ENCODE measurements around the gene ZBTB22. TPM values are rescaled to one million over a fixed set of nuclear protein-coding genes. Genes with fewer than 3 reads are reported as not detected.

ZBTB22 gene
- total RNA-seq, 2 donors from 2014 or later: 14.9 to 16.1 TPM

DNA sequence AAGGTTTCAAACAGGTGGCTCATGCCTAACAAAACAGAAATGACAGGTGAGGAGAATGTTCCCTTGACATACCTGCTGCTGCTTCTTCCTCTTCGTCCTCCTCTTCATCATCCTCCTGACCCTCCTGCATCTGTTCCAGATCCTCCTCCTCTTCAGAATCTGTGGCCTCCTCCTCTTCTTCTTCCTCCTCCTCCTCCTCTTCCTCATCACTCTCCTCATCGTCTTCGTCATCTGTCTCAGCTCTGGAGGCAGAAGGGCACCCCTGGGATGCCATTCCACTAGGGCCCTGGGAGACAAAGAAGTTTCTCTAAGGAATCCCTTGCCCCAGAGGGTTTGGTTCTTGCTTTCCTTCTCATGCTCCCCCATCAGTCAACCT lies 2.4 kb upstream of the ZBTB22 start:
- Mint-ChIP-seq H3K27ac (peak overlapping the region; percentile 51), H3K36me3 (ENCODE audit: insufficient read depth in 2 of 2) (peaks cover 11 to 32% of the 10 kb centered on the region in 2 donors), H3K9me3 (no peaks in the 10 kb centered on the region), H3K4me1 (ENCODE audit: low read depth) (peaks cover 84% of the 10 kb centered on the region), H3K4me3 (peak overlapping the region; percentile 98 to 100), H3K27me3 (ENCODE audit: low read depth) (no peaks in the 10 kb centered on the region)
- ATAC-seq (replicated peaks in 1 of 2): no peak
- no peak for DNase-seq

DNA sequence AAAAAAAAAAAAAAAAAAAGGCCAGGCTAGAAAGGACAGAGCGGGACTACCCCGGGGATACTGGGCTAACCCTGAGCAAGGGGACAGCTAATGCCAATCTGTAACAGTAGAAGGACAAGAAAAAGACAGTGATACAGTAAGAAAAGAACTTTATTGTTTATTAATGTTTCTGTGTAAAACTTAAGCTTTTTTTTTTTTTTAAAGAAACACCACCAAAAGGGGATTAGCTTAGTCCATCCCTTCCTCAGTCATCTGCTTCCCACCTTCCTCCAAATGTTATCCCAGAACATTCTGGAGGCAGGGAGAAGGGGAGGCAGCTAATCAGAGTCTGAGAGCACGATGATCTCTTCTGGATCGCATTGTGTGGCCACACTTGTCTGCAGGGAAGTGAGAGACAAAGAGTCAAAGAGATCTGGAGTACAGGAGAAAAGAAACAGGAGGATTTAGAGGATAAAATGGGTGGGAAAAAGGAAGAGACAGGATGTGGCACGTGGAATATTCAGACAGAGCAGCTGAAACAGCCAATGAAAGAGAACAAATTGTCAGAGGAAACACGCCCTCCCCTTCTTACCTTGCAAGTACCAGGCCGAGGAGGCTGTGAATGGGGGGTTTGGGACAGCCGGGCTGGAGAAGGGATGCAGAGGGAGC lies 1.0 kb upstream of the ZBTB22 start:
- Mint-ChIP-seq H3K4me1 (ENCODE audit: low read depth) (peaks cover 87% of the 10 kb centered on the region), H3K27ac (peak overlapping the region; percentile 98)
- ATAC-seq (replicated peaks in 1 of 2): no peak

GRCh38 chr6:33317419-33317668 lies 200 bp downstream of the ZBTB22 start:
- DNase-seq (no peak), ATAC-seq (replicated peaks in 1 of 2) (no peak)
- Mint-ChIP-seq H3K27me3 (ENCODE audit: low read depth) (no peaks in the 10 kb centered on the region), H3K9me3 (no peaks in the 10 kb centered on the region), H3K27ac (peak overlapping the region; percentile 73), H3K4me3 (peak overlapping the region; percentile 72 to 98), H3K4me1 (ENCODE audit: low read depth) (peaks cover 79% of the 10 kb centered on the region), H3K36me3 (ENCODE audit: insufficient read depth in 2 of 2) (peaks cover 18 to 40% of the 10 kb centered on the region in 2 donors)

More for the DNA sequence above, 1.0 kb upstream of the ZBTB22 start:
- no peaks in the 10 kb centered on the region for H3K9me3 Mint-ChIP-seq
- H3K27me3 Mint-ChIP-seq (ENCODE audit: low read depth): no peaks in the 10 kb centered on the region
- H3K4me3 Mint-ChIP-seq: peak overlapping the region; percentile 97 to 98
- H3K36me3 Mint-ChIP-seq (ENCODE audit: insufficient read depth in 2 of 2): peaks cover 11 to 33% of the 10 kb centered on the region in 2 donors
- no peak for DNase-seq

- DNase-seq: no peak
- Mint-ChIP-seq H3K4me1 (ENCODE audit: low read depth) (peaks cover 77% of the 10 kb centered on the region), H3K36me3 (ENCODE audit: insufficient read depth in 2 of 2) (peaks cover 13 to 37% of the 10 kb centered on the region in 2 donors), H3K27ac (peak overlapping the region; percentile 73), H3K4me3 (peak overlapping the region; percentile 72 to 98), H3K9me3 (no peaks in the 10 kb centered on the region), H3K27me3 (ENCODE audit: low read depth) (no peaks in the 10 kb centered on the region)
- no peak for ATAC-seq (replicated peaks in 1 of 2)
These were observed 733 bp downstream of the ZBTB22 start for GRCh38 chr6:33316603-33317418.

DNA sequence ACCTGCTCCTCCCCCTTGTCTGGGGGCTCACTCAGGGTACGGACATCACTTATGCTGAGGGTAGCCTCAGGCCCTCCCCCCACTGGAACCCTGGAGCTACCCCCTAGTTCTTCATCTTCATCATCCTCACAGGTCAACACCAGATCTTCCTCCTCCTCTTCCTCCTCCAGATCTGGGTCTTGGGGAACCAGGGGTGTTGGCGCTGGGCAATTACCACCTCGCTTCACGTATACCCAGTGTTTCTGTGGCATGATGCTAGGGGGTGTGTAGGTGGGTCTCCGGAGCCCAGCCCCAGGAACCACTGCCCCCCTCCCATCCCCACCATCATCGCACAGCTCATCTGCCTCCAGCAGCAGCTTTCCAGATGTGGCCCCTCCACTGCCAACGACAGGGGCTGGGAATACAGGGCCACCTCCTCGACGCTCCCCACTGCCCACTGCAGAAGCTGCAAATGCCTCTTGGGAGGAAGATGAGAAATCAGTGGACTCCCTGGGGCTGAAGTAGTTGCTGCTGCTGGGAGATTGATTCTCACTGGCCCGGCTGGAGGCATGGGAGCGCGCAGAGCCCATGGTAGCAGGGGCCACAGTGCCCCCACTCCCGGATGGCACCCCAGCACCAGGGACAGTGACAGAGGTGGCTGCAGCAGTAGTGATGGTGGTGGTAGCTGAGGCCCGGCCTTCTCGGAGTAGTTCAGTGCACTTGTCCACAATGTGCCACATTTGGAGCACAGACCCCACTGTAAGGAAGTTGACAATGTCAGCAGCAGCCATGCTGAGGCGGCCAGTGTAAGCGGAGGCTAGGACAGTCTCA lies 1.5 kb downstream of the ZBTB22 start:
- Mint-ChIP-seq H3K4me1 (ENCODE audit: low read depth) (peaks cover 76% of the 10 kb centered on the region), H3K36me3 (ENCODE audit: insufficient read depth in 2 of 2) (peaks cover 13 to 37% of the 10 kb centered on the region in 2 donors), H3K4me3 (peak overlapping the region; percentile 72 to 98), H3K27me3 (ENCODE audit: low read depth) (no peaks in the 10 kb centered on the region), H3K27ac (no peak overlapping the region), H3K9me3 (no peaks in the 10 kb centered on the region)
- ATAC-seq (replicated peaks in 1 of 2) (no peak), DNase-seq (no peak)

- ATAC-seq (replicated peaks in 1 of 2): no peak
- Mint-ChIP-seq H3K4me3 (peak overlapping the region; percentile 98), H3K9me3 (no peaks in the 10 kb centered on the region), H3K27ac (peak overlapping the region; percentile 98), H3K27me3 (ENCODE audit: low read depth) (no peaks in the 10 kb centered on the region), H3K36me3 (ENCODE audit: insufficient read depth in 2 of 2) (peaks cover 13 to 37% of the 10 kb centered on the region in 2 donors), H3K4me1 (ENCODE audit: low read depth) (peaks cover 76% of the 10 kb centered on the region)
- DNase-seq: peak in 1 of 2 donors; percentile 19
These were observed 2.4 kb downstream of the ZBTB22 start for GRCh38 chr6:33314943-33315792.

DNA sequence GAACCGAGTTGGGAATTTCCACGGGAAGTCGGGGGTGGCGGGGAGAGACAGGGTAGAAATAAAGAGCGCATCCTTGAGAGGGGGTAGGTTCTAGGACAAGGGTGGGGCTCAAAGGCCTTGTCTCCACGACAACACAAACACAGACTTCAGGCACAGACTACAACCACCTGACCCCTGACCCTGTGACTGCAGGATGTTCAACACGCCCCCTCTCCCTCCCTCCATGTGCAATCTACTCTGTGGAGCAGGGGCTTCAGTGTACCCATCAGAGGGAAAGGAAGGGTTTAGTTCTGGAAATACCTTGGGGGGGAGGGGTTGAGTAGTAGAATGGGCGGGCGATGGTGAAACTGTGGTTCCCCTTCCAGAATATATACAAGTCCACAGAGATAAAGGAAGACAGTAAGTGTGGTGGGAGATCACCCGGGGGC lies 3.0 kb downstream of the ZBTB22 start:
- peaks cover 13 to 33% of the 10 kb centered on the region in 2 donors for H3K36me3 Mint-ChIP-seq (ENCODE audit: insufficient read depth in 2 of 2)
- H3K27me3 Mint-ChIP-seq (ENCODE audit: low read depth): no peaks in the 10 kb centered on the region
- peak overlapping the region; percentile 98 for H3K4me3 Mint-ChIP-seq
- DNase-seq: peak; percentile 62 to 64
- no peaks in the 10 kb centered on the region for H3K9me3 Mint-ChIP-seq
- peaks cover 74% of the 10 kb centered on the region for H3K4me1 Mint-ChIP-seq (ENCODE audit: low read depth)
- H3K27ac Mint-ChIP-seq: peak overlapping the region; percentile 98
- ATAC-seq (replicated peaks in 1 of 2): peak; percentile 48

DNA sequence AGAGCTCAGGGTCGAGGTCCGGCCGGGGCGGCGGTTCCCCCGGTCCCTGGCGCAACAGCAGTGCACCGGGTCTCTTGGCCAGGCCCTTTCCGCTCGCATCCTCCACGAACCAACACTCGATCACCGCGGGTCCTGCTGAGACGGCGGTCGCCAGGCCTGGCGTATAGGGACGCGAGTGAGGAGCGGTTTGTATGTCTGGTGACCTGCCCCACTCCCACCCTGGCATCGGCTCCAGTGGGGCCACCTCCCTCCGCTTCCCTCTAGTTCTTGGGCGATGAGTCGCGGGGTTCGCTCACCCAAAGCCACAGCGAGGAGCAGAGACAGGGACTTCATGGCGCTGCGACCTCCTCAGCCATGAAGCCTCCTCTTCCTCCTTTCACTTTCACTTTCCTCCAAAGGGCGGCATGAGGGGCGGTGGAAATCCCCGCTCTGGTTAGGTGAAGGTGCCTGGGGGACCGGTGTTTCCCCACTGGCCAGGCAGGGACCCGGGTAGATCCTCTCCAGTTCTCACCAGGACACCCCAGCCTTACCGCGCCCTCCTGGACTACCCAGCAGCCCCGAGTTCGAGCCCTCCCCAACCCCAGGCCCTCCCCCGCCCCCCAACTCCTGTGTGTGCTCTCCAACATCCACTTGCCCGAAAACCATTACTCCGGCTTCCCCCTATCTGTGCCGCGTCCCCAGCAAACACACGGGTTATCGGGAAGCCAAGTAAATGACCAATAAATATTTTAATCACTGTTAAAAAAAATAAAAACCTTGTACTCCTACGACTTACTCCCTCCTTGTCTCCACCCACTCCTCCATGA lies 3.6 kb downstream of the ZBTB22 start, which contains the start of gene TAPBP:
Gene TAPBP (minus strand): TSS at position 370 of the 806 bp plus-strand sequence. CDS start 37 bp downstream, at position 333.
- DNase-seq (peak; percentile 84 to 88), ATAC-seq (replicated peaks in 1 of 2) (peak; percentile 63)
- Mint-ChIP-seq H3K4me1 (ENCODE audit: low read depth) (peaks cover 70% of the 10 kb centered on the region), H3K4me3 (peak within 1 kb of the TSS; percentile 98), H3K36me3 (ENCODE audit: insufficient read depth in 2 of 2) (peaks cover 11 to 31% of the 10 kb centered on the region in 2 donors), H3K9me3 (no peaks in the 10 kb centered on the region), H3K27me3 (ENCODE audit: low read depth) (no peaks in the 10 kb centered on the region), H3K27ac (peak within 1 kb of the TSS; percentile 98)

GRCh38 chr6:33313105-33313708 lies 4.3 kb downstream of the ZBTB22 start:
- peaks cover 70% of the 10 kb centered on the region for H3K4me1 Mint-ChIP-seq (ENCODE audit: low read depth)

GRCh38 chr6:33312361-33313104 lies 5.0 kb downstream of the ZBTB22 start:
- peak overlapping the region; percentile 98 for H3K4me3 Mint-ChIP-seq
- H3K27me3 Mint-ChIP-seq (ENCODE audit: low read depth): no peaks in the 10 kb centered on the region
- H3K4me1 Mint-ChIP-seq (ENCODE audit: low read depth): peaks cover 68% of the 10 kb centered on the region
- peak; percentile 44 to 46 for ATAC-seq (replicated peaks in 1 of 2)
- DNase-seq: peak; percentile 76 to 84
- no peaks in the 10 kb centered on the region for H3K9me3 Mint-ChIP-seq
- peaks cover 12 to 32% of the 10 kb centered on the region in 2 donors for H3K36me3 Mint-ChIP-seq (ENCODE audit: insufficient read depth in 2 of 2)
- H3K27ac Mint-ChIP-seq: peak overlapping the region; percentile 98

More at GRCh38 chr6:33313105-33313708, 4.3 kb downstream of the ZBTB22 start:
- no peaks in the 10 kb centered on the region for H3K27me3 Mint-ChIP-seq (ENCODE audit: low read depth)
- peak; percentile 56 to 66 for DNase-seq
- ATAC-seq (replicated peaks in 1 of 2): peak; percentile 12 to 27
- peaks cover 12 to 31% of the 10 kb centered on the region in 2 donors for H3K36me3 Mint-ChIP-seq (ENCODE audit: insufficient read depth in 2 of 2)
- peak overlapping the region; percentile 98 for H3K27ac Mint-ChIP-seq
- no peaks in the 10 kb centered on the region for H3K9me3 Mint-ChIP-seq
- peak overlapping the region; percentile 98 for H3K4me3 Mint-ChIP-seq

DNA sequence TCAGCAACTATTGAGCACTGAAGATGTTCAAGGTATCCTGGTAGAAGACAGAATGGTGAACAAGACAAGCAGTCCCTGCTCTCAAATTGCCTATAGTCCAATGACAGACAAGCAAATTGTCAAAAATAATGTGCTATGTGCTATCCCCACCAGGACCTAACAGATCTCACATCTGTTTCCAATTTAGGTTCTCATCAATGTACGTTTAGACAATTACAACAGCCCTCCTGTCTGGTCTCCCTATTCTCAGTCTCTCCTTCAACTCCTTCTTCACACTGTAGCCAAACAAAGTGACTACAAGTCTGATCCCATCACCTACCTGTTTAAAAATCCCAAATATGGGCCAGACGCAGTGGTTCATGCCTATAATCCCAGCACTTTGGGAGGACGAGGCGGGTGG lies 11.2 kb downstream of the ZBTB22 start:
- Mint-ChIP-seq H3K27ac (no peak overlapping the region), H3K4me1 (ENCODE audit: low read depth) (peaks cover 56% of the 10 kb centered on the region), H3K27me3 (ENCODE audit: low read depth) (no peaks in the 10 kb centered on the region), H3K4me3 (no peak overlapping the region), H3K9me3 (no peaks in the 10 kb centered on the region), H3K36me3 (ENCODE audit: insufficient read depth in 2 of 2) (peaks cover 8 to 31% of the 10 kb centered on the region in 2 donors)
- ATAC-seq (replicated peaks in 1 of 2) (no peak), DNase-seq (no peak)

All from activated T-cell treated with anti-CD3 and anti-CD28 coated beads, Interleukin-2, amount 50 U/mL, for 72 hours (primary cell).